GM06990 (cell line): ENCODE measurements around the gene LECT2.

Experiments
- DNase-seq: peaks from one replicate; pipeline ENCODE4 v3.0.0-alpha.2; 2011; ENCODE audit not compliant: insufficient read length; ENCODE audit errors: extremely low read depth
- H3K27me3 ChIP-seq: replicated peaks from 2 replicates; pipeline ENCODE4 v1.6.0; 2011; ENCODE audit warnings: low read length; ENCODE audit not compliant: control insufficient read depth, insufficient read depth
- H3K36me3 ChIP-seq: 2 replicates; pipeline ENCODE4 v1.5.1; 2011; ENCODE audit warnings: low read length; ENCODE audit not compliant: control insufficient read depth, insufficient read depth
- H3K4me3 ChIP-seq: replicated peaks from 2 replicates; pipeline ENCODE4 v1.5.1; 2011; ENCODE audit warnings: low read depth, mild to moderate bottlenecking, control low read depth, low read length
- CTCF ChIP-seq: IDR thresholded peaks from 2 replicates; pipeline ENCODE4 v1.5.1; 2011; ENCODE audit warnings: low read length, control low read depth, mild to moderate bottlenecking, inconsistent platforms; ENCODE audit not compliant: insufficient read depth, poor library complexity, severe bottlenecking

The LECT2 gene

GRCh38 chr5:135974021-135974600, 19.3 kb upstream of the LECT2 start:
- H3K27me3 ChIP-seq, result peaks cover 1% of the 10 kb centered on the region
- H3K36me3 ChIP-seq, result no peaks in the 10 kb centered on the region
- H3K4me3 ChIP-seq, result no peak overlapping the region
- DNase-seq, result no peak
- no peak for TF ChIP-seq CTCF

- TF ChIP-seq CTCF, result no peak
- no peak for DNase-seq
- Histone ChIP-seq H3K36me3 (no peaks in the 10 kb centered on the region), H3K27me3 (peaks cover 1% of the 10 kb centered on the region), H3K4me3 (no peak overlapping the region)
Observed at GRCh38 chr5:135973323-135974020, 18.7 kb upstream of the LECT2 start.

- Histone ChIP-seq H3K36me3 (no peaks in the 10 kb centered on the region), H3K4me3 (no peak overlapping the region), H3K27me3 (peaks cover 1% of the 10 kb centered on the region)
- DNase-seq, result no peak
- no peak for TF ChIP-seq CTCF
Observed at GRCh38 chr5:135971701-135972100, 16.9 kb upstream of the LECT2 start.

GRCh38 chr5:135966790-135967189, 12.0 kb upstream of the LECT2 start:
- Histone ChIP-seq H3K36me3 (no peaks in the 10 kb centered on the region), H3K4me3 (no peak overlapping the region), H3K27me3 (0 out of 2 replicates have a peak, but pooled peaks cover 1% of the 10 kb centered on the region)
- no peak for TF ChIP-seq CTCF
- DNase-seq, result no peak

- 0 out of 2 replicates have a peak, but pooled peaks cover 1% of the 10 kb centered on the region for H3K27me3 ChIP-seq
- DNase-seq, result no peak
- H3K4me3 ChIP-seq, result no peak overlapping the region
- TF ChIP-seq CTCF, result no peak
- H3K36me3 ChIP-seq, result no peaks in the 10 kb centered on the region
Observed at GRCh38 chr5:135966165-135966564, 11.4 kb upstream of the LECT2 start.
